IPS-NIHi11 (cell line): ENCODE data around the gene HERC5.
"Not testable (repeated sequence)": the region's sequence is repeated elsewhere in the genome, so short reads cannot be mapped to it uniquely, and the experiment has no call there.

ENCODE experiments used
- DNase-seq: peaks from one replicate; pipeline ENCODE4 v3.0.0; 2012; ENCODE audit warnings: mixed read lengths, low spot score

Gene HERC5

GRCh38 chr4:88448211-88448765 is 8.6 kb upstream of the HERC5 start:
- DNase-seq: not testable (repeated sequence)

DNA sequence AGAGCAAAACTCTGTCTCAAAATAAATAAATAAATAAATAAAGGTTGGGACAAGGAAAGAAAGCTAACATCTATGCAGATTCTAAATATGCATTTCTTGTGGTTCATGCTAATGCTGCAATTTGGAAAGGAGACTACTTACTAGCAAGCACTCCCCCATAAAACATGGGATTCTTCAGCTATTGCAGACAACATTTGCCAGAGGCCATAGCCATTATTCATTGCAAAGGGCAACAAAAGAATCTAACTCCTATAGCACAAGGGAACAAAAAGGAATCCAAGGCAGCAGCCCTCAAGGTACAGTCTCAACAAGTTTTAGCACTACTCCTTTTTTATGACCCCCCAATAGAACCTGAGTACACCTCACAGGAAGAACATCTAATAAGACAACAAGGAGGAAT is 8.0 kb upstream of the HERC5 start:
- no peak for DNase-seq

- no peak for DNase-seq
Observed at GRCh38 chr4:88449290-88449689, 7.6 kb upstream of the HERC5 start.

DNA sequence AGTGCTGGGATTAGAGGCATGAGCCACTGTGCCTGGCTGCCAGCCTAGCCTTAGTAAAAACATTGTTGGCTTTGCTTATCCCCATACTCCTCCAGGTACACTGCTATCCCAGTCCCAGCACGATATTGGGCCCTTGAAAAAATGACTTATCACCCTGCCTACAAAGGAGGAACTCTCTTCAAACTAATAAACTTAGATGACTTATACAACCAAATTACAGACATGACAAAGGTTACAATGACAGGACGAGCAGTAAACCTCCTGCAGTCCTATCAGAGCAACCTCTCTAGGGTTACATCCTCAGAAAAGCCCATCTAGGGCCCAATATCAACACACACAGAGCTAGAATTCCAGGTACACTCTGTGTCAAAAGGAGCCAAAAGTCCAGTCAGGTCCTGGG is 5.7 kb upstream of the HERC5 start:
- DNase-seq: no peak

GRCh38 chr4:88452912-88453311 is 4.0 kb upstream of the HERC5 start:
- no peak for DNase-seq

- DNase-seq: peak; percentile 70
Observed at GRCh38 chr4:88457307-88458103, 586 bp downstream of the HERC5 start.

GRCh38 chr4:88458104-88458740 is 1.3 kb downstream of the HERC5 start:
- no peak for DNase-seq

GRCh38 chr4:88465653-88466192 is 8.8 kb downstream of the HERC5 start:
- DNase-seq: no peak

DNA sequence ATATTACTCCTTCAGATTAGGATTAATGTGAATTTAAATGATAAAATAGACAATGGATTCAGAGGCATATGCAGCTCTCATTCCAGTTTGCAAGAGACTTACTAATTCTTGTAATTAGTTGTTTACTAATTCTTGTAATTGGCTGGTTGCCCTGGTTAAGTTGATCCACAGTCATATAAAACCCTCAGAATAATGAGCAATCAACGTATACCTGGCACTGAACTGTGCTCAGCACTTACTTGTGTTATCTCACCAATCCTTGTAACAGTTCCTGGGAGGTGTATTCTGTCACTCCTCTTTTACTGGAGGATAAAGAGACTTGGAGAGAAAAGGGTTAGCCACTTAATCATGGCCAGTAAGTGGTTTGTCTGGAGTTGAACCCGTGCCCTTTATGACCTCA is 10.5 kb downstream of the HERC5 start:
- no peak for DNase-seq

DNA sequence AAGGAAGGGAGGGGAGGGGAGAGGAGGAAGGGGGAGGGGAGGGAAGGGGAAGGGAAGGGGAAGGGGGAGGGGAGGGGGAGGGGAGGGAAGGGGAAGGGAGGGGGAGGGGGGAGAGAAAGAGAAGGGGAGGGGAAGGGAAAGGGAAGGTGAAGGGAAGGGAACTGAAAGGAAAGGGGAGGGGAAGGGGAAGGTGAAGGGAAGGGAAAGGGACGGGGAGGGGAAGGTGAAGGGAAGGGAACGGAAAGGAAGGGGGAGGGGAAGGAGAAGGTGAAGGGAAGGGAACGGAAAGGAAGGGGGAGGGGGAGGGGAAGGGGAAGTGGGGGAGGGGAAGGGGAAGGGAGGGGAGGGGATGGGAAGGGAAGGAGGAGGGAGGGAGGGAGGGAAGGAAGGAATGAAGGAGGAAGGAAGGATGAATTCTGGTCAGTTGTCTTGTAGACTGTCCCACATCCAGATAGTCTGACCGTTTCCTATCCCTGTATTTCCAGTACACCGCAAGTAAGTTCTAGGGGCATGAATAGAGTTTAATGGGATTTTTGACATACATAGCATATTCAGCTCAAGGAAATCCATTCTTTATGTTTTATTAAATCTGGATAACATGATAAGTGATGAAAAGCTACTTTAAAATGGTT is 20.4 kb downstream of the HERC5 start:
- DNase-seq: no peak

DNA sequence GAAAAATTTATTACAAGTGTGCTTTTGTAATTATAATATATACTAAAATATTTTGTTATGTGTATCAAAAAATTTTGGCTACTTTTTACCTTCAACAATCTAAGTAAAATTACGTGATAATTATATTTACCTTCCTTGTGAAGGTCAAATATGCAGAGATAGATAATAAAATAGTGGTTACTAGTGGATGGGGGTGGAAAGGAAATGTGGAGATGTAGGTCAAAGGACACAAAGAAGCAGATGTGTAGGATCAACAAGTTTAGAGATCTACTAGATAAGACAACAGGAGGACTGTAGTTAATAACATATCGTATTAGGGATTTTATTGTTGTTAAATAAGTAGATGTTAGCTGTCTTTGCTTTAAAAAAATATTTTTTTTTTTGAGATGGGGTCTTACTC is 21.3 kb downstream of the HERC5 start:
- no peak for DNase-seq

GRCh38 chr4:88481537-88481936 is 24.6 kb downstream of the HERC5 start:
- no peak for DNase-seq

DNA sequence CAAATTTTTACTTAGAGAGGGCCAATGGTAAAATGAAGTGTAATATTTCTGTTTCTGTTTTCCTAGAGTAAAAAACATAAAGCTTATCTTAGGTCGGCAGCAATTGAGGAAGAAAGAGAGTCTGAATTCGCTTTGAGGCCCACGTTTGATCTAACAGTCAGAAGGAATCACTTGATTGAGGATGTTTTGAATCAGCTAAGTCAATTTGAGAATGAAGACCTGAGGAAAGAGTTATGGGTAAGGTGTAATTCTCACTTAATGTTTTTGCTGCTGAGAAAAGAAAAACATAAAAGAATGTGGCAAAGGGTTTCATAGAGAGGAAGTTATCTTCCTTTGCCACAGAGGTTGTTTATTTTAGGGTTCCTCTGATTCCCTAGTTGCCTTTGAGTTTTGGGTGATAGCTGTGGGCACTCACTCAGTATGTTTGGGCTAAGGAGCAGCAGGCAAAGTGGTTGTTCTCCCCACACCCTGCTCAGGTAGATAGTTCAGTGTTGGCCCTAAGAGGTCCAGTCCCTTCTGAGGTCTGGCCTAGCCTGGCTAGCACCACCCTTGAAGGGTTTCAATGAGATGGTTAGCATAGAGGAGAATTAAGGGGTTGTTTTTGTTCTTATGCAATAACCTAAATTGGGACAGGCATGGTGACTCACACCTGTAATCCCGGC is 32.3 kb downstream of the HERC5 start:
- DNase-seq: no peak

DNA sequence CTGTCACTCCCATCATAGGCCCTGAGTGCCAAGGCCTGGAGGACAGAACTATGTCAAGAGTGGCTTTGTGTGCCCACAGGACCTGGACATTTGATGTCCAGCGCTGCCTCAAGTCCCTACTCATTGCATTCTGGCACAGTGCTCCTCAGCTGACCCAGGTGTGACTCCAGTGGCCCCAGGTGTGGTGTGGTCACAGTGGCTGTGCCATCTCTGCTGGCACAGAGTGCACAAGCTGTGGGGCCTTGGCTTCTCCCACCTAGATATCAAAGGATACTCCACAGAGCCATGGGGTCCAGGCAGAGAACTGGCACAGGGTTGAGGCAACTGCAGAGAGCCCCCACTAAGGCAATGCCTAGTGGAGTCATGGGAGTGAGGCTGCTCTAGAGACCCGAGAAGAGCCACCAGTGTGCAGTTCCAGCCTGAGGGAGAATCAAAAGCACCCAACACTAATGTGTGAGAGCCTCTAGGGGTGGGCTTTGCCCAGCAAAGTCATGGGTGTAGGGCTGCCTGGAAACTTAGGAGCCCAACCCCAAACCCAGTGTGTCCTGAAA is 41.0 kb downstream of the HERC5 start:
- no peak for DNase-seq

DNA sequence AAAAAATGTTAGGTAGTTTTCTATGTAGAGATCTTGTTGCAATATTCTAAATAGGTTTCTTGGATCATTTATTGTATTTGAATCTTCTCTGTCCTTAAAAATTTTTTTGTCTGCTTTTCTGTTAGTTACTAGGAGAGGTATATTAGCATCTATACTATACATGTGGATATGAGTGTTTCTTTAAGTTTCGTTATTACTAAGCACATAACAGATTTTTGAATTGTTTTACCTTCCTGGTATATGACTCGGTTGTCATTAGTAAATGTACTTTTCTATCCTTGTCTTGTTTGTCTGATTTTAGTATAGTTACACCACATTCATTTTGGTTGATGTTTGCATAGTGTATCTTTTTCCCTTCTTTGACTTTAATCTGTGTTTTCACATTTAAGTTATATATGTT is 46.4 kb downstream of the HERC5 start:
- no peak for DNase-seq

GRCh38 chr4:88511236-88511635 is 54.3 kb downstream of the HERC5 start:
- DNase-seq: no peak

DNA sequence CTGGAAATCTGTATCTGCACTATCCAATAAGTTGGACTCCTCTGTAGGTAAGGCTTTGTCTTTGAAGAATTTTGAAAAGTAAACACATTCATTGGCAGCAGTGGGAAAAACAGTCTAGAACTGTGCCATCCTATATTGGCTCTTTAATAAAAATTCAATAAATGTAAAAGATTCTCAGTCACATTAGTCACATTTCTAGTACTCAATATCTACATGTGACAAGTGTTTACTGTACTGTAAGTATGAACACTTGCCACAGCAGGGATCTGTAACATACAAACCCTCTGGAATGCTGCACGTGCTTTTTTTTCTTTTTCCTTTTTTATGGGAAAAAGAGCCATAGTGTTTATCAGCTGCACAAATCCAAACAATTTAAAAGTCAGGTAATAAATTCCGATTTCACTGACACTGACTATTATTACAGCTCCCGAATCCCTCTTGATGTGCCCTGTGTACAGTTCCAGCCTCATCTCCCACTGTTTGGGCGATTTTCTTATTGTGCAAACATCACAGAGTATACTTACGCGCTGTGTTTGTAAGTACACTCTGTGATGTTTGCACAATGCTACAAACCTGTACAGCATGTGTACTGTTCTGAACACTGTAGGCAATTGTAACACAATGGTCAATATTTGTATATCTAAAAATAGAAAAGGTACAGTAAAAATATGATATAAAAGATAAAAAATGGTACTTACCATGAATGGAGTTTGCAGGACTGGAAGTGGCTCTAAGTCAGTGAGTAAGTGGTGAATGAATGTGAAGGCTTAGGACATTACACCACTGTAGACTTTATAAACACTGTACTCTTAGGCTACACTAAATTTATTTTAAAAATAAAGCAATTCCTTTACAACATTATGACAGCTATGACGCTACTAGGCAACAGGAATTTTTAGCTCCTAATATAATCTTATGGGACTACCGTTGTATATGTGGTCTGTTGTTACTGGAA is 57.9 kb downstream of the HERC5 start:
- no peak for DNase-seq

- DNase-seq: no peak
Observed at GRCh38 chr4:88516746-88517145, 59.8 kb downstream of the HERC5 start.

DNA sequence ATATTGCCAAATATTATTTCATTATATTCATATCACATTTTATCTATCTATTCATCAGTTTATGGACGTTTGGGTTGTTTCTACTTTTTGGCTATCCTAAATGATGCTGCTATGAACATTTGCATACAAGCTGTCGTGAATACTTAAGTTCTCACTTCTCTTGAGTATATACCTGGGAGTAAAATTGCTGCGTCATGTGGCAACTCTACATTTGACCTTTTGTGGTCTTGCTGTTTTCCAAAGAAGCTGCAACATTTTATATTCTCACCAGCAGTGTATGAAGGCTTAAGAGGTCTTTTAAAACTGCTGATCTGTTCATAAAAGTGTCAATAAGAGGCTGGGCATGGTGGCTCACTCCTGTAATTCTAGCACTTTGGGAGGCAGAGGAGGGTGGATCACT is 60.9 kb downstream of the HERC5 start:
- DNase-seq: no peak

- DNase-seq: no peak
Observed at GRCh38 chr4:88518911-88519310, 62.0 kb downstream of the HERC5 start.
